Mammary epithelial cell (primary cell): ENCODE data around the gene SUMF2.

Source experiments
- CTCF ChIP-seq, 2 donors: IDR thresholded peaks in 1 of 2; conservative IDR thresholded peaks in 1 of 2; 2 replicates each; pipeline ENCODE4 v1.5.1; 2011 to 2012; ENCODE audit warnings: inconsistent platforms in 2 of 2, low read length in 2 of 2, mild to moderate bottlenecking in 2 of 2, control low read depth in 1 of 2, low read depth in 1 of 2; ENCODE audit not compliant: insufficient read depth in 1 of 2; ENCODE audit errors: extremely low read depth in 1 of 2
- EZH2 ChIP-seq: IDR thresholded peaks from 2 replicates; pipeline ENCODE4 v1.6.1; 2012; ENCODE audit warnings: low read length, inconsistent platforms, borderline replicate concordance

GRCh38 chr7:56125831-56126230, 61.7 kb downstream of the SUMF2 start:
- TF ChIP-seq CTCF (conservative IDR thresholded peaks at IDR 0.05 in 1 of 2, IDR thresholded peaks at IDR 0.05 in 1 of 2; ENCODE audit: extremely low read depth in 1 of 2, insufficient read depth in 1 of 2, low read depth in 1 of 2, low read length in 2 of 2), result no peak
- TF ChIP-seq EZH2, result no peak
